Stimulated activated naive CD4-positive, alpha-beta T cell treated with Interleukin-2 at 50 U/mL for 16 hours (primary cell): ENCODE measurements around the gene PCGF3.

Source experiments
- DNase-seq: peaks from one replicate; lab custom pipeline; 2025; lab: John Stamatoyannopoulos, UW

Gene PCGF3

DNA sequence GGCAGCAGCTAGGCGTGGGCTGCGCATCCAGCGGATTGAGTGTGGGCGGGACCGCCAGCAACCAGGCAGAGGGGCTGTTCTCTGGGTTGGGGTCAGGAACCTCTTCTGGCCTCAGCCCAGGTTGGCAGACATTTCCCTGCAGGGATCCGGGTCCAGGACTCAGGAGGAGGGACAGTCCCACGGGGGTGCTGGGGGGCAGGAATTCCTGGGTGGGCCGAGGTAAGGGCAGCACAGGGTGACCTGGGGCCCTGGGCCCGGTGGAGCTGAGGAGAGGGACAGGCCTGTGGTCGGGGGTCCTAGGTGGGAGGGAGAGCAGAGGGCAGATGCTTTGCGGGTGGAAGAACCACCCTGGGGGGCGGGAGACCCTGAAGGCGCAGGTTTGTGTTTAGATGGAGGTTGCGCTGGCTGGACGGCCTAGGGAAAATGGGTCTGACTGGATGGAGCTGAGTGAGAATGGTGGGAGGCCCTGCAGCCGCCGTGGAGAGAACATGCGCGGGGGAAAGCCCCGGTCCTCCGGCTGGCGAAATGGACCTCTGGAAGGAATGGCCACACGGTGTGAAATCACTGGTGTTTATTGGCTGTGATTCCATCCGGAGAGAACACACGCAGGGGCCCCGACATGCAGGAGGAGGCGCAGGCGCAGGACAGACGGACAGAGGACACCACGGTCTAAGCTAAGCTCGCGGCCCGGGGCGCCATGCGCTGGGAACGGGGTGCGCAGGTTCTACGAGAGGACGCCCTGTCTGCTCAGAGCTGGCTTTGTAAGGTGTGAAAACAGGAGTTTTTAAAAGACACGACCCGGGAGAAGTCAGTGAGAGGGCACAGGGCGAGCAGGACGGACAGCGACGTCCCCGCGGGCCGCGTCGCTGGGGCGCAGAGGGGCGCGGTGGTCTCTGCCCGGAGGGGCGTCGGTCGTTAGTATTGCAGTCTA is 79.0 kb downstream of the PCGF3 start:
- DNase-seq, result no peak

- DNase-seq, result no peak
These were observed 79.9 kb downstream of the PCGF3 start for GRCh38 chr4:785332-786073.

DNA sequence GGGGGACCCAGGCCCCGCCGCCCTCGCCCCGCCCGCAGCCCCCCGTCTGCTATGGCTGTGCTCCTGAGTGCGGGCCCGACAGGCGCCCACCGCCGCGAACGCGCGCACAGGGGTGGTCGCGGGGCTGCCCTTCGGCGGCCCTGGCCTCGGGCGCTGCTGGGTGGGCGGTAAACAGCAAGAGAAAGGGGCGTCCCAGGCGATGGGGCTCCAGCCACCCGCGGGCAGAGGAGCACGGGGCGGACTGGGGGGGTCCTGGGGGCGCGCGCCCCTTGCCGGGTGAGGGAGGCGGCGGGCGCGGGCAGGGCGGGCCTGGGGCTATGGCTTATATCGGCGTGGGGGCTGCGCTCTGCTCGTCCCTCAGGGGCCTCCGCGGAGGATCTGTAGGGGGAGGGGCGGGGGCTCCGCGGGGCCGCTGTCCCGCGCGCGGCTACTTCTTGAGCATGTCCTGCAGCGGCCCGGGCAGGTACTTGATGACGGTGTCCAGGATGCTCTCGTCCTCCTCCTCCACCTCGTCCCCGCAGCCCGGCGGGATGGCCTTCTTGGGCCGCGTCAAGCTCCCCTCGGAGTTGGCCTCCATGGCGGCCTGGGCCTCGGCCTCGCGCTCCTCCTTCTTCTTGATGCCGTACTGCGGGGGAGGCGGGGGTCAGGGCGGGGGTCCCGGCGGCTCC is 80.6 kb downstream of the PCGF3 start:
- DNase-seq, result no peak

DNA sequence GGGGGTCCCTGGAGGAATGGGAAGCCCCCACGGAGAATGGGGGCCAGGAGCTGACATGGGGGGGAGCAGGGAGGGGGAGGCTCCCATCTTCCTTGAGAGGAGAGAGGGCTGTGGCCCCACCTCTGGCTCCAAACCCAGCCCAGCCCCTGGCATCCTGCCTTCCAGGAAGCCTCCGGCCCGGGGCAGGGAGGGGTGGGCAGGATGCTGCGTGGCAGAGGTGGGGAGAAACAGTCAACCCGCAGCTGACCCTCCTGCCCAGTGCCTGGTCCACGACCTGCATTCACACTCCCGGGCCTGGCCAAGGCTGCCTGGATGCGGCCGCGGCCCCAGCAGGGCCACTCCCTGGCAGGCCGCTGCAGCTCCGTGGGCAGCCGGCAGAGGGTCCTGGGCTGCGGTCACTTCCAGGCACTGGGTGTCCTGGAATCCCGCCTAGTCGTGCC is 81.2 kb downstream of the PCGF3 start:
- no peak for DNase-seq

DNA sequence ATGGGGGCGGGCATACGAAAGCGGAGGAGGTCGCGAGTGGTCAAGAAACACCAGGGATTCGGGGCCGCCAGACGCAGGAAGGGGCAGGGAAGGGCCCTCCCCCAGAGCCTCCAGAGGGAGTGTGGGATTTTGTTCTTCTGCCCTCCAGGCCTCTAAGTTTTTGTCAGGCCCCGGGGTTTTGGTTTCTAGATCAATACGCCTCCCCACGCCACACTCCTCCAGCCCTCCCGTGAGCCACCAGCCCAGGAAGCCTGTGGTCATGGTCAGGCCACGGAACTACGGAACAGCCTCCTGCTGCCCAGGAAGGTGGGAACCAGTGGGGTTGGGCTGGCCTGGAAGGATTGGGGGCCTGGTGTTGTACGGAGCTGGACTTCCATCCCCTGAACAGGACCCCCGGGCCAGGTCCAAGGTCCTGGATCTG is 81.9 kb downstream of the PCGF3 start:
- no peak for DNase-seq

- no peak for DNase-seq
These were observed 82.5 kb downstream of the PCGF3 start for GRCh38 chr4:788006-788635.

DNA sequence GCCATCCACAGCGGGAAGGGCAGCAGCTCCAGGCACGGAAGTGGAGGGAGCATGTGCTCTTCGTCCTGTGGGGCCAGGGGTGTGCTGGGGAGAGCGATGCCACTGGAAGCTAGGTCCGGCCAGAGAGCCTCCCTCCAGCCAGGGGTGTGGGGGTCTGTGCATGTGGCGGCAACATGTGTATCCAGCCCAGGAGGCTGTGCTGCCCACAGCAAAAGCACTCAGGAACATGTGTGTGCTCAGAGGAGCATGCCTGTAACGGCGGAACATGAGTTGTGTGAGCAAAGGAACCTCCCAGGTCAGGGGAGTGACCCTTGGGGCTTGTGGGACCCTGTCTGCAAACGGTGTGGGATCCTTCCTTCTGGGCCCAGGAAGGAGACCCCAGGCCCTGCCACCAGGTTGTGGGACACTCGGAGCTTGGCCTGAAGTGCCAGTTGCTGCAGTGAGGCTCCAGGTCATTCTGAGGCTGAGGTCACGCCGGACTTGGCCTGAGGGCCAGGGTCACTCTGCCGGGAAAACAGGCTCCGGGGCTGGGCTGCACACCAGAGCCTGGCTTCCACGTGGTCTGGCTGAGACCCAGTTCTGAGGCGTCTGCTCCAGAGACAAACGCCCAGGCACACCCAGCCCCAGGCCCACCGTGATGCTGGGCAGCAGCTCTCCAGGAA is 83.1 kb downstream of the PCGF3 start:
- DNase-seq, result no peak

- no peak for DNase-seq
These were observed 84.2 kb downstream of the PCGF3 start for GRCh38 chr4:789571-790465.

GRCh38 chr4:790466-790820 is 84.8 kb downstream of the PCGF3 start:
- no peak for DNase-seq

DNA sequence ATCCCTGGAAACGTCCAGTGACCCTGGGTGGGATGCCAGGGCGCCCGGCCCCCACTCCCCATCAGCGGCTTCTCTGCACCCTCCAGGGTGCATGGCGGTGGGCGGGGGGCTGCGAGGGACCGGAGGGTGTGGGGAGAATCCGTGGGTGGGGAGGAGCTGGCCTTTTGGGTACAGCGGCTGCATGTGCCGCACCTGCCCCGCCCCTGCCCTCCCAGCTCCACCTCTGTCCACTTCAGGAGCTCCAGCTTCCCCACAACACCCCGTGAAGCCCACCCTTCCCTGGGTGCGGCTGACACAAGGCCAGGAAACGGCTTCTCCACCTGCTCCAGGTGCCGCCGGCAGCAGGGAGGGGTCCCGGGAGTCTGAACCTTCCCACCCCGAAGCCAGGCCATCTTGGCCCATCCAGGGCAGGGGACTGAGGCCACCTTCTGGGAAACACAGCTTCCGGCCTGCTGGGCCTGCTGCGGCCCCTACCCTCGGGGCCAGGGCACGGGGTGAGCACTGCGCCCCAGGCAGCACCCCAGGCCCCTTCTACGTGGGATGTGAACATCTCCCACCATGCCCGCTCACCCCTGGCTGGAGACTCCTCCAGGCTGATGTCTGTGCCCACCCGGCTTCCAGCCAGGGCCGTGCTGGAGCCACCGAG is 85.7 kb downstream of the PCGF3 start:
- no peak for DNase-seq

GRCh38 chr4:791898-792625 is 86.4 kb downstream of the PCGF3 start:
- peak; percentile 57 for DNase-seq

GRCh38 chr4:792626-793092 is 87.0 kb downstream of the PCGF3 start:
- peak; percentile 20 for DNase-seq

GRCh38 chr4:793093-793861 is 87.6 kb downstream of the PCGF3 start:
- DNase-seq, result no peak

DNA sequence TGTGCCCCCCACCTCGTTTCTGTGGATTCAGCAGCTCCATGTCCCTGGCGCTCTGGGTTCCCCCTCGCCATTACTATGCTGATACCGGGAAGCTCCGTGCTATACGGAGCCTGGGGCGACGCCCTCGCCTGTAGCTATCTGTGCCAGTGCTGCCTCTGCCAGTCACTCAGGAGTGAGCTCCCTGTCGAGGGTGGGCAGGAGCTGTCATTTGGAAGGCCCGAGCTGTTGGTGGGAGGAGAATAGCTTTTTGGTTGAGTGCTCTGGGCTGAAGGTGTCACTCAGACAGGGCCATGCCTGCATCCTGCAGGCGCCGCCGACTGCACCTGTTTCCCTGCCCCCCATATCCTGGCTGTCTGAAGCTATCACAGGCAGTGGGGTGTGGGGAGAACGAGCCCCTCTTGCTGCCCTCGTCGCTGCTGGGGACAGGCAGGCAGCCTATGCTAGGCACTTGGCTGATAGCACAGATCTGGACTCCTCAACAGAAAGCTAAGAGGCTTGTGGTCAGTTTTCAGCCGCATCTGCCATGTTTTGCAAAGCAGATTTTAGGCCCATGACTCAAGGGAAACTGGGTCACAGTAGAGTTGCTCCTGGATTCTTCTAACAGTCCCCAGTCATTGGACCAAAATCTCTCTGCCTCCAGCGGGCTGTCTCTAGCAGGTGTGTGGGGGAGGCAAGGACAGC is 88.4 kb downstream of the PCGF3 start:
- no peak for DNase-seq

- DNase-seq, result peak; percentile 15
These were observed 89.5 kb downstream of the PCGF3 start for GRCh38 chr4:794900-795725.

GRCh38 chr4:795726-796119 is 90.1 kb downstream of the PCGF3 start:
- no peak for DNase-seq

- no peak for DNase-seq
These were observed 90.6 kb downstream of the PCGF3 start for GRCh38 chr4:796206-796605.
